GM19397 (cell line): Measurements from ENCODE around the gene CUX1.
"Not testable (repeated sequence)": the region's sequence is repeated elsewhere in the genome, so short reads cannot be mapped to it uniquely, and the experiment has no call there.

Source experiments
- ATAC-seq: cut with Tn5 transposase; IDR thresholded peaks from one replicate; pipeline ENCODE4 v1.9.1; 2021; ENCODE audit warnings: mild to moderate bottlenecking, moderate library complexity; ENCODE audit not compliant: unreplicated experiment

CUX1 gene

GRCh38 chr7:102029616-102030015, 212.2 kb downstream of the CUX1 start:
- no peak for ATAC-seq

GRCh38 chr7:102030696-102031095, 213.3 kb downstream of the CUX1 start:
- no peak for ATAC-seq

GRCh38 chr7:102036958-102037357, 219.5 kb downstream of the CUX1 start:
- ATAC-seq: no peak

- ATAC-seq: no peak
Observed at GRCh38 chr7:102039706-102040105, 222.3 kb downstream of the CUX1 start.

- no peak for ATAC-seq
Observed at GRCh38 chr7:102040569-102040968, 223.1 kb downstream of the CUX1 start.

- ATAC-seq: no peak
Observed at GRCh38 chr7:102042016-102042656, 224.7 kb downstream of the CUX1 start.

- not testable (repeated sequence) for ATAC-seq
Observed at GRCh38 chr7:102042796-102043195, 225.4 kb downstream of the CUX1 start.

- no peak for ATAC-seq
Observed at GRCh38 chr7:102044641-102044983, 227.2 kb downstream of the CUX1 start.

GRCh38 chr7:102044984-102045673, 227.7 kb downstream of the CUX1 start:
- ATAC-seq: no peak

GRCh38 chr7:102045681-102046372, 228.4 kb downstream of the CUX1 start:
- ATAC-seq: no peak

- ATAC-seq: no peak
Observed at GRCh38 chr7:102046373-102047117, 229.1 kb downstream of the CUX1 start.

- ATAC-seq: no peak
Observed at GRCh38 chr7:102047167-102047566, 229.7 kb downstream of the CUX1 start.

- ATAC-seq: no peak
Observed at GRCh38 chr7:102049765-102050164, 232.3 kb downstream of the CUX1 start.

GRCh38 chr7:102050864-102051460, 233.5 kb downstream of the CUX1 start:
- ATAC-seq: no peak

GRCh38 chr7:102051736-102052135, 234.3 kb downstream of the CUX1 start:
- not testable (repeated sequence) for ATAC-seq

- ATAC-seq: no peak
Observed at GRCh38 chr7:102054158-102054557, 236.7 kb downstream of the CUX1 start.

GRCh38 chr7:102055181-102055976, 238.0 kb downstream of the CUX1 start:
- ATAC-seq: no peak

- ATAC-seq: no peak
Observed at GRCh38 chr7:102059524-102059923, 242.1 kb downstream of the CUX1 start.

- ATAC-seq: no peak
Observed at GRCh38 chr7:102061354-102061945, 244.0 kb downstream of the CUX1 start.

GRCh38 chr7:102061981-102062390, 244.6 kb downstream of the CUX1 start:
- peak; percentile 62 for ATAC-seq
